Mucosa of descending colon (tissue), 3 donors: ENCODE results near the gene ARRB1. TPM values are rescaled to one million over a fixed set of nuclear protein-coding genes. Genes with fewer than 3 reads are reported as not detected.
A peak's percentile ranks its signal among the peaks of the same experiment; 100 is the strongest.

Experiments
- ATAC-seq: fragments of 200-7000 bp; cut with Tn5 transposase; one replicate; pipeline ENCODE4 v1.9.1; 2020; ENCODE audit warnings: mild to moderate bottlenecking, moderate library complexity
- DNase-seq, 3 donors: peaks; one replicate each; pipeline ENCODE4 v3.0.0-alpha.2; 2020
- H3K36me3 ChIP-seq: fragments of 200-600 bp; one replicate; pipeline ENCODE4 v1.8.0; 2021; ENCODE audit warnings: low read depth, mild to moderate bottlenecking
- H3K4me1 ChIP-seq: fragments of 200-600 bp; one replicate; pipeline ENCODE4 v1.8.0; 2021; ENCODE audit warnings: low read depth, mild to moderate bottlenecking
- H3K4me3 ChIP-seq: fragments of 200-600 bp; one replicate; pipeline ENCODE4 v1.8.0; 2021; ENCODE audit warnings: mild to moderate bottlenecking
- H3K9me3 ChIP-seq: fragments of 200-600 bp; one replicate; pipeline ENCODE4 v1.8.0; 2021; ENCODE audit warnings: mild to moderate bottlenecking
- intact Hi-C, 2 donors: fragments of 100-400 bp; cut with DNase I in 1 of 2; cut with micrococcal nuclease in 1 of 2; formaldehyde crosslinking; loops; one replicate each; pipeline versions ENCODE4 v1.11.0 to v1.11.1; 2022; cut with DNase I, micrococcal nuclease
- total RNA-seq, 3 donors: library from RNA; stranded (reverse); fragmentation: NEBNext Ultra II Directional in 2 of 3; extraction: Animal tissue kit (Norgen Biotek cat#: 25700) in 2 of 3; gene quantifications; one replicate each; pipeline versions ENCODE4 v1.2.1 to v1.2.4, GENCODE V29; 2021 to 2023
- TF ChIP-seq, protein P1 (sequence below): fragments of 200-600 bp; IDR thresholded peaks from one replicate; pipeline ENCODE4 v1.8.0; 2022; ENCODE audit warnings: antibody characterized with exemption, mild to moderate bottlenecking
- donor health status: DM: no; HTN: no; CAD: no; lungs with moderate emphysema.
- donor health status: DM: no; HTN: no; CAD: no.
- donor health status: DM: no; HTN: yes; CAD: no.

Gene ARRB1
- total RNA-seq, 3 donors from 2014 or later: 76.7 to 128 (median 121) TPM

DNA sequence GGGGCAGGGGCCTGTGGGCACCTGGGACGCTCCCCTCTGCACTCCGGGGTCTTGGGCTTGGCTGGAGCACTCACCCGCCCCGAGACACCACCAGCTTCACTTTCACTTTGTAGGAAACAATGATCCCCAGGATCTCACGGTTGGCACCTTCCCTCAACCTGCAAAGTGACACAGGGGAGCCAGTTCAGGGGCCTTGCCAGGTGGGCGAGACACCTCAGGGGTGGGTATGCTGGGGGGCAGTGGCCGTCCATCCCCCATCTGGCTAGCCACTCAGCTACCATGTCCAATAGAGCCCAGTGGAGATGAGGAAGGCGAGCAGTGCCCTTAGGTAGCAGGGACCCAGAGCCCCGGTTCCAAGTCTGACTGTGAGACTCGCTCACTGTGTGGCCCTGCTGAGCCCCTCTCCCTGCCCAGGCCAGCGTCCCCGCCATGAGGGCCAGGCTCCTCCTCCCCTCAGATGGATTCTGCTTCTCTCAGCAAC, 78.6 kb downstream of the ARRB1 start:
- no peaks in the 10 kb centered on the region for H3K9me3 ChIP-seq
- DNase-seq: no peak
- H3K4me1 ChIP-seq: no peaks in the 10 kb centered on the region
- no peak for ATAC-seq
- no peak overlapping the region for H3K4me3 ChIP-seq
- no peaks in the 10 kb centered on the region for H3K36me3 ChIP-seq
- TF ChIP-seq, protein P1, sequence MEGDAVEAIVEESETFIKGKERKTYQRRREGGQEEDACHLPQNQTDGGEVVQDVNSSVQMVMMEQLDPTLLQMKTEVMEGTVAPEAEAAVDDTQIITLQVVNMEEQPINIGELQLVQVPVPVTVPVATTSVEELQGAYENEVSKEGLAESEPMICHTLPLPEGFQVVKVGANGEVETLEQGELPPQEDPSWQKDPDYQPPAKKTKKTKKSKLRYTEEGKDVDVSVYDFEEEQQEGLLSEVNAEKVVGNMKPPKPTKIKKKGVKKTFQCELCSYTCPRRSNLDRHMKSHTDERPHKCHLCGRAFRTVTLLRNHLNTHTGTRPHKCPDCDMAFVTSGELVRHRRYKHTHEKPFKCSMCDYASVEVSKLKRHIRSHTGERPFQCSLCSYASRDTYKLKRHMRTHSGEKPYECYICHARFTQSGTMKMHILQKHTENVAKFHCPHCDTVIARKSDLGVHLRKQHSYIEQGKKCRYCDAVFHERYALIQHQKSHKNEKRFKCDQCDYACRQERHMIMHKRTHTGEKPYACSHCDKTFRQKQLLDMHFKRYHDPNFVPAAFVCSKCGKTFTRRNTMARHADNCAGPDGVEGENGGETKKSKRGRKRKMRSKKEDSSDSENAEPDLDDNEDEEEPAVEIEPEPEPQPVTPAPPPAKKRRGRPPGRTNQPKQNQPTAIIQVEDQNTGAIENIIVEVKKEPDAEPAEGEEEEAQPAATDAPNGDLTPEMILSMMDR: no peak
- intact Hi-C loops: no loop called here

DNA sequence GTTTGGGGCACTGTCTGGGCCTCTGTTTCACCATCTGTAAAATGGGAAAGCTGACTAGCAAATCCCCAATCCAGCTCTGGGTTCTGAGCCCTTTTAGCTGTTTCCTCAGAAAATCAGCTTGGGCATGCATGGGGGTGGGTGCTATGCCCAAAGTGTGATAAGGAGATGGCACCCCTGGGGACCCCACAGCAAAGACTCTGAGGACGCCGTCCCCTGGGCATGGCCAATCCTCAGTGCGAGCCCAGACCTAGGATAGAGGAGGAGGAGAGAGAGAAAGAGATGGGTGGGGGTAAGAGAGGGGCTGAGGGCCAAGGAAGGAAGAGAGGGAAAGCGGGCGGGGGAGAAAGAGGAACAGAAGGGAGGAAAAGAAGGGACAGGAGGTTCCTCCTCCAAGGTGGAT, 79.1 kb downstream of the ARRB1 start:
- H3K4me3 ChIP-seq: no peak overlapping the region
- intact Hi-C loops: no loop called here

DNA sequence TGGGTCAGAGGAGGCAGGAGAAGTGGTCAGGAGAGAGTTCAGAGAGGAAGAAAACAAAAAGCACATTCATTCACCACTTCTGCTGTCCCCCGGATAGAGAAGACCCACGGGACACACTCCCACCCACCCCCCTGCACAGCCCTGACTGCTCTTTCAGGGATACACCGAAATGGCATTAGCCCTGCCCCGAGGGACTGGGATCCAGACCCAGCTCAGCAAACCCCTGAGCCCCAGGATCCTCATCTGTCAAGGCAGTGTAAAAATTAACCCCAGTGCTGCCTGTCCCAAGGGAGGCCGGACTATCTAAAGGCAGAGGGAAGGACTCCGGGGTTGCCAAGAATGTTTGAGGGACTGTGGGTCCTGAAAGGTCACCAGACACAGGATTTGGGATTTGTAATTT, 79.7 kb downstream of the ARRB1 start:
- TF ChIP-seq, protein P1: no peak
- intact Hi-C loops: no loop called here
- Histone ChIP-seq H3K4me3 (no peak overlapping the region), H3K36me3 (no peaks in the 10 kb centered on the region), H3K9me3 (no peaks in the 10 kb centered on the region), H3K4me1 (no peaks in the 10 kb centered on the region)
- peak in 1 of 3 donors; percentile 3 for DNase-seq
- ATAC-seq: no peak

More for the DNA sequence above, 79.1 kb downstream of the ARRB1 start:
- no peak for ATAC-seq
- no peaks in the 10 kb centered on the region for H3K4me1 ChIP-seq
- TF ChIP-seq, protein P1: no peak
- DNase-seq: no peak
- no peaks in the 10 kb centered on the region for H3K36me3 ChIP-seq
- H3K9me3 ChIP-seq: no peaks in the 10 kb centered on the region

DNA sequence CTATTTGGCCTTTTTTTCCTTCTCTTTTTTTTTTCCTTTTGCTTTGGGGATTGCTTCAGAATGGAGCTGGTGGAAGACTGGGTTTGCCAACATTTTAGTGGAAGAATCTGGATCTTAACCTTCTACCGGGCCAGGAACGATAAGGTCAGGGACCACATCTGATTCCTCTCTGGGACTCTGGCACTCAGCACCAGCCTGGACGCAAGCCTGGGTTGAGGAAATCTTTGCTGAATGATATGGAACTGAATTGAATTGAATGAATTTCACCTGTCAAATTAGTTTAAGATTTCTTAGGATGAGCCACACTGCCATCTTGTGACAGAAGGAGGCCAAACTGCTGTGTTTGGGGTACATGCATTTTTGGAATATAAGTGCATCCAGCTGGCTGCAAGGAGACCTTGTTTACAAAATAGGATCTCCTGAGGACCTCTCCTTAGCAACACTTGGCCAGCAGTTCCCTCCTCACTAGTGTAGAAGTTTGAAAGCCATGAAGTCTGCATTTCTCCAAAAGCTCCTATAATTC, 80.5 kb downstream of the ARRB1 start:
- no peak overlapping the region for H3K4me3 ChIP-seq
- no peaks in the 10 kb centered on the region for H3K4me1 ChIP-seq
- no peaks in the 10 kb centered on the region for H3K36me3 ChIP-seq
- DNase-seq (peak in 1 of 3 donors; percentile 4), ATAC-seq (no peak)
- no peaks in the 10 kb centered on the region for H3K9me3 ChIP-seq
- TF ChIP-seq, protein P1: no peak
- intact Hi-C loops: no loop called here

DNA sequence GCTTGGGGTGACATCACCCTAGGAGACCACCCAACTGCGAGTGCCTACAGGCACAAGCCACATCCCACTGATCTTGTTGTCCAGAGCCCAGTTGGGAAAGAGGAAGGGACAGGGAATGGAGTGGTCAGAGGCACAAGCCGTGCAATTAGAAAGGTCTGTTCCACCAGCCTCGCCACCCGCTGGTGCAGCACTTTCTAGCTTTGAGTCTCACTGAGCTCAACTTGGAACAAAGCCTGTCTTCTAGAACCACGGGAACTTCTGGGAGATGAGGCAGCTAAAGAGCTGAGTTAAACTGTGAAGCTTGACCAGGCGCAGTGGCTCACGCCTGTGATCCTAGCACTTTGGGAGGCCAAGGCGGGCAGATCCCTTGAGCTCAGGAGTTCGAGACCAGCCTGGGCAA, 81.6 kb downstream of the ARRB1 start:
- intact Hi-C loops: no loop called here

More for the DNA sequence above, 81.6 kb downstream of the ARRB1 start:
- ATAC-seq (no peak), DNase-seq (peak in 1 of 3 donors; percentile 4)
- Histone ChIP-seq H3K9me3 (no peaks in the 10 kb centered on the region), H3K36me3 (peaks cover 4% of the 10 kb centered on the region), H3K4me3 (no peak overlapping the region), H3K4me1 (no peaks in the 10 kb centered on the region)
- TF ChIP-seq, protein P1: no peak
